Uterus (tissue), 4 donors: ENCODE results near the gene DHX34. TPM values are rescaled to one million over a fixed set of nuclear protein-coding genes. Genes with fewer than 3 reads are reported as not detected.

Experiments
- DNase-seq, 2 donors: peaks; one replicate each; pipeline ENCODE4 v3.0.0-alpha.2; 2019 to 2020
- H3K27ac ChIP-seq, 2 donors: fragments of 200-600 bp; sonication (generic); 1 replicate in 1 of 2; 2 replicates in 1 of 2; pipeline ENCODE4 v1.5.1; 2016 to 2018
- H3K27me3 ChIP-seq, 2 donors: fragments of 200-600 bp; sonication (generic); one replicate each; pipeline ENCODE4 v1.5.1; 2018 to 2019; ENCODE audit warnings: control low read depth in 1 of 2
- H3K36me3 ChIP-seq, 2 donors: fragments of 200-600 bp; sonication (generic); one replicate each; pipeline ENCODE4 v1.5.1; 2019; ENCODE audit warnings: control low read depth in 1 of 2
- H3K4me1 ChIP-seq, 2 donors: fragments of 200-600 bp; sonication (generic); one replicate each; pipeline ENCODE4 v1.5.1; 2018 to 2019; ENCODE audit warnings: control low read depth in 1 of 2
- H3K4me3 ChIP-seq, 2 donors: fragments of 200-600 bp; sonication (generic); 1 replicate in 1 of 2; 2 replicates in 1 of 2; pipeline ENCODE4 v1.5.1; 2018 to 2019; ENCODE audit warnings: mild to moderate bottlenecking in 1 of 2
- H3K9me3 ChIP-seq, 2 donors: fragments of 200-600 bp; sonication (generic); one replicate each; pipeline ENCODE4 v1.5.1; 2019; ENCODE audit warnings: control low read depth in 1 of 2
- CTCF ChIP-seq, 4 experiments: fragments of 200-600 bp in 2 of 4; fragments of 450-650 bp in 2 of 4; sonication (generic) in 2 of 4; IDR thresholded peaks; one replicate each; pipeline ENCODE4 v1.5.1; 2016 to 2019; ENCODE audit warnings: antibody characterized with exemption in 4 of 4, mild to moderate bottlenecking in 2 of 4, moderate library complexity in 1 of 4
- POLR2A ChIP-seq, 2 donors: fragments of 450-650 bp; IDR thresholded peaks; one replicate each; pipeline ENCODE4 v1.6.1; 2016; ENCODE audit warnings: antibody characterized with exemption in 2 of 2, mild to moderate bottlenecking in 1 of 2, moderate library complexity in 1 of 2
- intact Hi-C: fragments of 100-400 bp; cut with DNase I; formaldehyde crosslinking; loops from one replicate; pipeline ENCODE4 v1.15.1; 2023; ENCODE audit warnings: low total_unique reads
- total RNA-seq, 4 donors: library from RNA; depleted of rRNA in 3 of 4; stranded (reverse); fragments of >200 nt in 3 of 4; gene quantifications; one replicate each; pipeline versions ENCODE4 v1.1.0 to v1.2.4, GENCODE V29; 2014 to 2023
- donor health status: DM: yes; HTN: yes; CAD: no.

Gene DHX34
- total RNA-seq, 4 donors from 2014 or later: 11.5 to 17.3 (median 15.8) TPM

GRCh38 chr19:47374876-47375693 lies 26.0 kb downstream of the DHX34 start:
- DNase-seq: no peak
- TF ChIP-seq CTCF (IDR thresholded peaks at IDR 0.05) (no peak), POLR2A (IDR thresholded peaks at IDR 0.05) (no peak)
- Histone ChIP-seq H3K36me3 (no peaks in the 10 kb centered on the region), H3K9me3 (no peaks in the 10 kb centered on the region), H3K27me3 (no peaks in the 10 kb centered on the region), H3K27ac (no peak overlapping the region), H3K4me1 (no peaks in the 10 kb centered on the region), H3K4me3 (no peak overlapping the region)
- intact Hi-C loops: no loop called here

- intact Hi-C loops: no loop called here
- DNase-seq: no peak
- TF ChIP-seq CTCF (IDR thresholded peaks at IDR 0.05) (no peak), POLR2A (IDR thresholded peaks at IDR 0.05) (no peak)
- no peaks in the 10 kb centered on the region for H3K27me3 ChIP-seq
- H3K4me1 ChIP-seq: no peaks in the 10 kb centered on the region
- H3K36me3 ChIP-seq: no peaks in the 10 kb centered on the region
- no peak overlapping the region for H3K4me3 ChIP-seq
- no peaks in the 10 kb centered on the region for H3K9me3 ChIP-seq
- H3K27ac ChIP-seq: no peak overlapping the region
These were observed 26.8 kb downstream of the DHX34 start for GRCh38 chr19:47375694-47376588.

DNA sequence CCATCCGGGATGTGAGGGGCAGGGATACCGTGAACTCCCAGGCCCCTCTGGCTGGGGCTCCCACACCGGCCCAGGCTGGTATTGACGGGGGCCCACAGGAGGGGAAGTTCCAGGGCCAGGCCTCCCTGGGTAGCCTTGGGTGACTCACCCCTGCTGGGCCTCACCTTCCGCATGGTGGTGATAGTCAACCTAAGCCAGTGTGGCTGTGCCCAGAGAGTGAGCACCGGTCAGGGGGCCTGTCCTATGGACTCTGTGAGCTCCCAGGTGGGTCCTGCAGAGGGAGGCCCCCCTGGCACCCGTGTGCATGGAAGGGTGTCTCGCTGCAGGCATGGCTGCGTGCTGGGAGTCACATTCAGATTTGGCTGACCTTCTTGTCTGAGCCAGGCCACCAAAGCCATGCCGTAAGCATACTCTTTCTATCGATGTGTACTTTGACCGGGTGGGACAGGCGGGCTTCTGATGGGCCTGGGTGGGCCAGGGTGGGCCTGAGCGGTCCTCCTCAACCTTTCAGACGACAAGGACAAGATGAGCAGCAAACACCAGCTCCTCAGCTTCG lies 27.6 kb downstream of the DHX34 start:
- TF ChIP-seq POLR2A (IDR thresholded peaks at IDR 0.05) (no peak), CTCF (IDR thresholded peaks at IDR 0.05) (no peak)
- H3K4me1 ChIP-seq: no peaks in the 10 kb centered on the region
- H3K27ac ChIP-seq: no peak overlapping the region
- H3K36me3 ChIP-seq: no peaks in the 10 kb centered on the region
- H3K9me3 ChIP-seq: no peaks in the 10 kb centered on the region
- DNase-seq: no peak
- H3K4me3 ChIP-seq: no peak overlapping the region
- intact Hi-C loops: no loop called here
- H3K27me3 ChIP-seq: no peaks in the 10 kb centered on the region

DNA sequence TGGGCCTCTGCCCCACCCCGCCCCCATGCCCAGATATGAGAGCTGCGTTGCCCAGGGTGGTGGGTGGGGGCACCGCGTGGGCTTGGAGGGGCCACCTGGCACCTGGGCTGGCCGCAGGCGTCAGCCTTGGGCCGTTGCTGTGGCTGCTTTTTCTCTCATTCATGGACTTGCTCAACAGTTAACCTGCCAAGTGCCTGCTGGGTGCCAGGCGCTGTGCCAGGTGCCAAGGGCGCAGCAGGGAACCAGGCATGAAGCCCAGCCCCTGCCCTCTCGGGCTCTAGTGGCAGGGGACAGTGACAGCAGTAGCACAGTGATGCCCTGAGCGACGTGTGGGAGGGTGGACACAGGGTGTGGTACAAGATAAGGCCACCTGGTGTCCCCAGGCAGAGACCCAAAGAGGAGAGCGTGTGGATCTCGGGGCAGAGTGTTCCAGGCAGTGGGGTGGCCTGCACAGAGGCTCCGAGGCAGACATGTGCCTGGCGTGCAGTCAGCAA lies 28.1 kb downstream of the DHX34 start:
- no peak for DNase-seq
- H3K9me3 ChIP-seq: no peaks in the 10 kb centered on the region
- no peak overlapping the region for H3K27ac ChIP-seq
- no peaks in the 10 kb centered on the region for H3K36me3 ChIP-seq
- intact Hi-C loops: no loop called here
- H3K27me3 ChIP-seq: no peaks in the 10 kb centered on the region
- no peak overlapping the region for H3K4me3 ChIP-seq
- H3K4me1 ChIP-seq: no peaks in the 10 kb centered on the region
- TF ChIP-seq CTCF (IDR thresholded peaks at IDR 0.05): no peak
- no peak for TF ChIP-seq POLR2A (IDR thresholded peaks at IDR 0.05)
